GM19240 (cell line): ENCODE measurements around the gene LRP1-AS.

Source experiments
- DNase-seq: peaks from one replicate; pipeline ENCODE4 v3.0.0; 2011; ENCODE audit warnings: low spot score; ENCODE audit not compliant: insufficient read length

Gene LRP1-AS

GRCh38 chr12:57180321-57180989 lies 33.0 kb upstream of the LRP1-AS start:
- DNase-seq, result no peak

- no peak for DNase-seq
Measured at GRCh38 chr12:57179331-57180086, 32.1 kb upstream of the LRP1-AS start.

- no peak for DNase-seq
Measured at GRCh38 chr12:57178213-57178612, 30.8 kb upstream of the LRP1-AS start.

GRCh38 chr12:57177354-57177753 lies 29.9 kb upstream of the LRP1-AS start:
- no peak for DNase-seq

GRCh38 chr12:57176846-57177245 lies 29.4 kb upstream of the LRP1-AS start:
- no peak for DNase-seq

GRCh38 chr12:57176139-57176477 lies 28.7 kb upstream of the LRP1-AS start:
- no peak for DNase-seq

- DNase-seq, result no peak
Measured at GRCh38 chr12:57175428-57176138, 28.2 kb upstream of the LRP1-AS start.

DNA sequence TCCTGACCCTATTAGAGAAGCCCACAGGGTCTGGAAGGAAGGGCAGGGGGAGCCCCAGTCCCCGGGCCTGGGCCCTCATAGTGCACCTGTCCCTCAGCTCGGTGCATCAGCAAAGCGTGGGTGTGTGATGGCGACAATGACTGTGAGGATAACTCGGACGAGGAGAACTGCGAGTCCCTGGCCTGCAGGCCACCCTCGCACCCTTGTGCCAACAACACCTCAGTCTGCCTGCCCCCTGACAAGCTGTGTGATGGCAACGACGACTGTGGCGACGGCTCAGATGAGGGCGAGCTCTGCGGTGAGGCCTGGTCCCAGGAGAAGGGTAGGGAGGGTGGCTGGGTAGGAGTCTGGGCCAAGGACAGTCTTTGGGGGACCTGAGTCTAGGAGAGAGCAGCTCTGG lies 26.3 kb upstream of the LRP1-AS start:
- DNase-seq, result no peak

GRCh38 chr12:57173089-57173488 lies 25.7 kb upstream of the LRP1-AS start:
- DNase-seq, result no peak

- DNase-seq, result no peak
Measured at GRCh38 chr12:57171668-57172067, 24.2 kb upstream of the LRP1-AS start.

DNA sequence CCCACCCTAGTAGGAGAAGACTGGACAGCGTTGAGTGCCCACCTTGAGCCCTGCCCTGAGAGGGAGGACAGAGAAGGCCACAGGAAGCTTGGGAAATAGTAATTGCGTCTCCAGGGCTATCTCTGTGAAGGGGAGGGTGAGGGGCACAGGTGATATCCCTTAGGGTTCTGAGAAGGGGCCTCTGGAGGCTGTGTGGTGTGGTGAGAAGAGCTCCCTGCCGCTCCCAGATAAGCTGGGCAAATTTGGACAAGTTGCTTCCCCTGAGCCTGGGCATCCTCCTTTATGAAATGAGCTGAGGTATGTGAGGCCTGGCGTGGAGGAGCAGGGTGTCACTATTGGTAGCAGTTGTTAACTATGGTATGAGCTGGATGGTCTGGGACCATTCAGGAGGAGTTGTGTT lies 23.5 kb upstream of the LRP1-AS start:
- no peak for DNase-seq

- DNase-seq, result no peak
Measured at GRCh38 chr12:57170408-57170807, 23.0 kb upstream of the LRP1-AS start.

DNA sequence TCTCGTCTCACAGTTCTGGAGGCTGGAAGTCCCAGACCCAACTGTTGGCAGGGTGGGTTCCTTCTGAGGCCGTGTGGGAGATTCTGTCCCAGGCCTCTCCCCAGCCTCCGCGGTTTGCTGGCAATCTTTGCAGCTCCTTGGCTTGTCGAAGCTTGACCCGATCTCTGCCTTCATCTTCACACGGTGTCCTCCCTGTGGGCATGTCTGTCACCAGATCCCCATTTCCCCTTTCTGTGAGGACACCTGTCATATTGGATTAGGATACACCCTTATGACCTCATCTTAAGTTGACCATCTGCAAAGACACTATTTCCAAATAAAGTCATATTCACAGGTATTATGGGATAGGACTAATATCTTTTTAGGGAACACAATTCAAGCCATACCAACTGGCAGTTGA lies 22.6 kb upstream of the LRP1-AS start:
- DNase-seq, result no peak

DNA sequence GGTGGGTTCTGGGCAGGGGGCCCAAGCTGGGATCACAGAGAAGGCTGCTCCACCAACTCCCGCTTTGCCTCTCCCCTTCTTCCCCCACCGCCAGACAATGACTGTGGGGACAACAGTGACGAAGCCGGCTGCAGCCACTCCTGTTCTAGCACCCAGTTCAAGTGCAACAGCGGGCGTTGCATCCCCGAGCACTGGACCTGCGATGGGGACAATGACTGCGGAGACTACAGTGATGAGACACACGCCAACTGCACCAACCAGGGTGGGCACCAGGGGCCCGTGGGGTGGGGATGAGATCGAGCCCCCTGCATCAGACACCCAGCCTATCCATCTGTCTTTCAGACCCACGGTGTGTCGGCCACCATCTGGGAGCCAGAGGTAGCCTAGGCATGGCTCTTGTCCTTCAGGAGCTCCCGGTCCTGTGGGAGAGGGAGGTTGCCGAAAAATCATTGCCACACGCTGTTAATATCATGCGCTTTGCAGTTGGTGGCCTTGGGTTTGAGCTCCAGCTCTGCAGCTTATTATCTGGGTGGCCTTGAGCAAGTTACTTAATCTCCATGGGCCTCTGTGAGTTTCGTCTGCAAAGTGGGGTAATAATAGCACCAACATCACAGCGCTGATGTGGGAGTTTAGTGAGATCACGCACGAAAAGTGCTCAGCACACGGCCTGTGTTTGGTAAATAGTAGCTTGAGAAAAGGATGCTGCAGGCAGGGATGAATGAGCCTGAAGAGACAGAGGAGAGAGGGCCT lies 21.8 kb upstream of the LRP1-AS start:
- no peak for DNase-seq

GRCh38 chr12:57168058-57168457 lies 20.6 kb upstream of the LRP1-AS start:
- no peak for DNase-seq

DNA sequence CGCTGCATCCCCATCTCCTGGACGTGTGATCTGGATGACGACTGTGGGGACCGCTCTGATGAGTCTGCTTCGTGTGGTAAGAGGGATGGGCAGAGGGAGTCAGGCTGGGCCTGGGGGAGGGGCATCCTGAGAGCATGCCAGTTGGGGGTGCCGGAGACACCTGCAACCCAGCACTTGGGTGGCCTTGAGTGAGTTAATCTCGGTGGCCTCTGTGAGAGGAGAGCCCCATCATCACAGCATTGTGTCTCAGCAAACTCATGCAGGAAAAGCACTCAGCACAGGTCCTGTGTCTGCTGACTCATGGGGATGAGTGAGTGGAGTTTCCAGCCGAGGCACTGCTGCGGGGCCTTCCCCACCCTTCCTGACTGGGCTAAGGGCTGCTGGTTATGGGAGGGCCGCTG lies 19.6 kb upstream of the LRP1-AS start:
- no peak for DNase-seq

DNA sequence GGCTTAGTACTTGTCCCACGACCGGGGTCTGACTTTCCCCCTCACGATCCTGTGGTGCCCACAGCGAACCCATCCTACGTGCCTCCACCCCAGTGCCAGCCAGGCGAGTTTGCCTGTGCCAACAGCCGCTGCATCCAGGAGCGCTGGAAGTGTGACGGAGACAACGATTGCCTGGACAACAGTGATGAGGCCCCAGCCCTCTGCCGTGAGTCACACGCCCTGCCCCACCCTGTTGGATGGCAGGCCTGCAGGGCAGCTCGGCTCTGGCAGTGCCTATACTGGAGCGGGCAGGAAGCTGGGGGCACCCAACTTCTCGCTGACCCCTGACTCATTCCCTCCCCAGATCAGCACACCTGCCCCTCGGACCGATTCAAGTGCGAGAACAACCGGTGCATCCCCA lies 18.3 kb upstream of the LRP1-AS start:
- DNase-seq, result no peak

- no peak for DNase-seq
Measured at GRCh38 chr12:57164966-57165625, 17.7 kb upstream of the LRP1-AS start.

DNA sequence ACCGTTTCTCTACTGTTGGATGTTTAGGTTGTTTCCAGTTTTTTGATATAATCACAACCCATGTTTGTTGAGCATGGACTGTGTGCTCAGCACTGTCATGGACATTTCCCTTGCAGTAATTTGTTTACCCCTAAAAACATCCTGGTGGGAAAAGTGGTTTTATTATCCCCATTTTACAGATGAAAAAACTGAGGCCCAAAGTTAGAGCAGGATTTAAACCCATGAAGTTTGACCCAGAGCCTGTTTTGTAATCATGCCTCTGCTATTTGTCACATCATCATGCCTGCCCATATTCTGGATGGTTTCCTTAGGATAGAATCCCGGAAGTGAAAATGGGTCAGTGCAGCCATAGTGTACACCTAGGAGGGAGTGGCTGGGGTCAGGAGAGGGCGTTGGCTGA lies 17.0 kb upstream of the LRP1-AS start:
- no peak for DNase-seq

GRCh38 chr12:57162553-57163125 lies 15.2 kb upstream of the LRP1-AS start:
- DNase-seq, result no peak

- DNase-seq, result no peak
Measured at GRCh38 chr12:57161491-57161890, 14.1 kb upstream of the LRP1-AS start.
